CD4-positive, alpha-beta memory T cell (primary cell): ENCODE data around the gene SLCO3A1. TPM values are rescaled to one million over a fixed set of nuclear protein-coding genes. Genes with fewer than 3 reads are reported as not detected.
A peak's percentile ranks its signal among the peaks of the same experiment; 100 is the strongest.

ENCODE experiments used
- CTCF ChIA-PET: fragments of 350-600 bp; sonication (Branson Sonifier 250); formaldehyde crosslinking; loops from one replicate; lab custom pipeline; 2021; ENCODE audit warnings: inconsistent platforms; ENCODE audit not compliant: partially characterized antibody; lab: Charles Lee
- POLR2A ChIA-PET: fragments of 350-600 bp; sonication (Branson Sonifier 250); formaldehyde crosslinking; loops from one replicate; lab custom pipeline; 2021; ENCODE audit not compliant: partially characterized antibody; lab: Charles Lee
- DNase-seq, 5 donors: peaks; one replicate each; pipeline versions ENCODE4 v3.0.0 to v3.0.0-alpha.2; 2020 to 2022; ENCODE audit warnings: mixed read lengths in 1 of 5
- H3K27ac ChIP-seq: one replicate; pipeline ENCODE4 v1.7.0; 2013; ENCODE audit warnings: low read depth, low read length
- H3K27me3 ChIP-seq: 2 replicates; pipeline ENCODE4 v1.7.0; 2013; ENCODE audit warnings: mild to moderate bottlenecking, low read length, moderate library complexity; ENCODE audit not compliant: insufficient read depth
- H3K36me3 ChIP-seq: 2 replicates; pipeline ENCODE4 v1.7.0; 2013; ENCODE audit warnings: mild to moderate bottlenecking, low read length, moderate library complexity; ENCODE audit not compliant: insufficient read depth
- H3K4me1 ChIP-seq: 2 replicates; pipeline ENCODE4 v1.7.0; 2013; ENCODE audit warnings: mild to moderate bottlenecking, low read length, moderate library complexity; ENCODE audit not compliant: insufficient read depth
- H3K4me3 ChIP-seq, 2 donors: one replicate each; pipeline ENCODE4 v1.7.0; 2013; ENCODE audit warnings: low read length in 2 of 2, mild to moderate bottlenecking in 1 of 2
- H3K9me3 ChIP-seq, 2 donors: one replicate each; pipeline ENCODE4 v1.7.0; 2013; ENCODE audit warnings: low read length in 2 of 2, control low read depth in 1 of 2; ENCODE audit not compliant: control insufficient read depth in 1 of 2
- H3K27ac Mint-ChIP-seq, 7 donors: one replicate each; pipeline ENCODE4 v1.8.0; 2020 to 2021; ENCODE audit warnings: mixed read lengths in 7 of 7, mild to moderate bottlenecking in 6 of 7, inconsistent platforms in 3 of 7, moderate library complexity in 3 of 7
- H3K27me3 Mint-ChIP-seq, 2 donors: one replicate each; pipeline ENCODE4 v1.8.0; 2020 to 2021; ENCODE audit warnings: mixed read lengths in 2 of 2
- H3K36me3 Mint-ChIP-seq, 2 donors: one replicate each; pipeline ENCODE4 v1.8.0; 2020 to 2021; ENCODE audit warnings: mixed read lengths in 2 of 2, inconsistent platforms in 1 of 2, mild to moderate bottlenecking in 1 of 2
- H3K4me1 Mint-ChIP-seq, 4 donors: one replicate each; pipeline ENCODE4 v1.8.0; 2020 to 2021; ENCODE audit warnings: mixed read lengths in 4 of 4, mild to moderate bottlenecking in 1 of 4
- H3K4me3 Mint-ChIP-seq, 8 donors: one replicate each; pipeline ENCODE4 v1.8.0; 2020 to 2021; ENCODE audit warnings: mixed read lengths in 8 of 8, mild to moderate bottlenecking in 7 of 8, moderate library complexity in 6 of 8, inconsistent platforms in 3 of 8
- H3K9me3 Mint-ChIP-seq, 8 donors: one replicate each; pipeline ENCODE4 v1.8.0; 2020 to 2021; ENCODE audit warnings: mixed read lengths in 8 of 8, mild to moderate bottlenecking in 5 of 8, inconsistent platforms in 3 of 8, moderate library complexity in 1 of 8
- intact Hi-C: fragments of 100-400 bp; cut with micrococcal nuclease; formaldehyde crosslinking; loops from one replicate; pipeline ENCODE4 v1.15.1; 2023
- polyA plus RNA-seq, 2 donors: library from polyadenylated mRNA; unstranded; fragments of 300-500 nt; fragmentation: Illumina TruSeq; gene quantifications; one replicate each; pipeline ENCODE4 v1.2.3, GENCODE V29; 2021
- total RNA-seq, 2 experiments: library from RNA; stranded (reverse); gene quantifications; one replicate each; pipeline ENCODE4 v1.2.3, GENCODE V29; 2021

SLCO3A1 gene
- total and polyA plus RNA-seq, 4 experiments from 2014 or later: 30.9 to 61.3 (median 31.9) TPM

GRCh38 chr15:91882858-91883586 lies 29.5 kb downstream of the SLCO3A1 start:
- CTCF ChIA-PET: no interaction called here
- POLR2A ChIA-PET: no interaction called here
- Mint-ChIP-seq H3K9me3 (no peaks in the 10 kb centered on the region), H3K4me3 (no peak overlapping the region), H3K36me3 (peaks cover 19 to 29% of the 10 kb centered on the region in 2 donors), H3K27ac (no peak overlapping the region), H3K27me3 (no peaks in the 10 kb centered on the region), H3K4me1 (peaks cover 39 to 70% (median 49%) of the 10 kb centered on the region in 4 donors)
- Histone ChIP-seq H3K4me3 (no peak overlapping the region), H3K36me3 (no peaks in the 10 kb centered on the region), H3K27me3 (no peaks in the 10 kb centered on the region), H3K9me3 (no peaks in the 10 kb centered on the region), H3K27ac (no peak overlapping the region), H3K4me1 (peaks cover 18% of the 10 kb centered on the region)
- intact Hi-C loops: no loop called here
- DNase-seq: no peak

- H3K27me3 ChIP-seq: no peaks in the 10 kb centered on the region
- POLR2A ChIA-PET: no interaction called here
- H3K4me1 Mint-ChIP-seq: peaks cover 40 to 76% (median 49%) of the 10 kb centered on the region in 4 donors
- peaks cover 12 to 23% of the 10 kb centered on the region in 2 donors for H3K36me3 Mint-ChIP-seq
- no peaks in the 10 kb centered on the region for H3K36me3 ChIP-seq
- H3K27ac Mint-ChIP-seq: no peak overlapping the region
- intact Hi-C loops: no loop called here
- H3K27ac ChIP-seq: no peak overlapping the region
- H3K4me3 Mint-ChIP-seq: no peak overlapping the region
- no peaks in the 10 kb centered on the region for H3K9me3 ChIP-seq
- H3K4me1 ChIP-seq: peaks cover 21% of the 10 kb centered on the region
- H3K9me3 Mint-ChIP-seq: no peaks in the 10 kb centered on the region
- DNase-seq: no peak
- no peak overlapping the region for H3K4me3 ChIP-seq
- CTCF ChIA-PET: interaction anchor here (1.5 kb wide), 1 partner anchor 178 kb away, joined by 3 read pairs; no protein-coding TSS in a partner anchor
- no peaks in the 10 kb centered on the region for H3K27me3 Mint-ChIP-seq
Observed at GRCh38 chr15:91884606-91885005, 31.1 kb downstream of the SLCO3A1 start.

- ChIA-PET POLR2A (interaction anchor here (0.5 kb wide), 1 partner anchor 932 kb away, joined by 3 read pairs; no protein-coding TSS in a partner anchor), CTCF (interaction anchor here (1.5 kb wide), 1 partner anchor 179 kb away, joined by 3 read pairs; no protein-coding TSS in a partner anchor)
- peaks cover 10 to 20% of the 10 kb centered on the region in 2 donors for H3K36me3 Mint-ChIP-seq
- Histone ChIP-seq H3K4me3 (no peak overlapping the region), H3K4me1 (peaks cover 21% of the 10 kb centered on the region), H3K36me3 (no peaks in the 10 kb centered on the region), H3K9me3 (no peaks in the 10 kb centered on the region), H3K27ac (no peak overlapping the region), H3K27me3 (no peaks in the 10 kb centered on the region)
- DNase-seq: no peak
- H3K4me1 Mint-ChIP-seq: peaks cover 38 to 76% (median 47%) of the 10 kb centered on the region in 4 donors
- peak overlapping the region in 1 of 7 donors; percentile 24 for H3K27ac Mint-ChIP-seq
- no peaks in the 10 kb centered on the region for H3K9me3 Mint-ChIP-seq
- intact Hi-C loops: no loop called here
- no peak overlapping the region for H3K4me3 Mint-ChIP-seq
- no peaks in the 10 kb centered on the region for H3K27me3 Mint-ChIP-seq
Observed at GRCh38 chr15:91885054-91885453, 31.5 kb downstream of the SLCO3A1 start.

- Histone ChIP-seq H3K36me3 (no peaks in the 10 kb centered on the region), H3K27me3 (no peaks in the 10 kb centered on the region), H3K27ac (no peak overlapping the region), H3K4me3 (no peak overlapping the region), H3K9me3 (no peaks in the 10 kb centered on the region), H3K4me1 (peaks cover 17% of the 10 kb centered on the region)
- no peak overlapping the region for H3K27ac Mint-ChIP-seq
- POLR2A ChIA-PET: interaction anchor here (0.5 to 1.1 kb wide), 2 partner anchors 10 to 932 kb away, joined by 3 read pairs; no protein-coding TSS in a partner anchor
- H3K4me1 Mint-ChIP-seq: peaks cover 34 to 74% (median 46%) of the 10 kb centered on the region in 4 donors
- peak overlapping the region in 2 of 8 donors; percentile 34 to 39 for H3K4me3 Mint-ChIP-seq
- H3K36me3 Mint-ChIP-seq: peaks cover 10 to 22% of the 10 kb centered on the region in 2 donors
- no peaks in the 10 kb centered on the region for H3K27me3 Mint-ChIP-seq
- no peaks in the 10 kb centered on the region for H3K9me3 Mint-ChIP-seq
- CTCF ChIA-PET: interaction anchor here (1.0 to 1.5 kb wide), 3 partner anchors 19 to 179 kb away, joined by 3 read pairs; no protein-coding TSS in a partner anchor
- intact Hi-C loops: no loop called here
- DNase-seq: no peak
Observed at GRCh38 chr15:91885714-91886270, 32.3 kb downstream of the SLCO3A1 start.

GRCh38 chr15:91886878-91887277 lies 33.4 kb downstream of the SLCO3A1 start:
- intact Hi-C loops: no loop called here
- POLR2A ChIA-PET: interaction anchor here (1.1 kb wide), 1 partner anchor 9 kb away, joined by 3 read pairs; no protein-coding TSS in a partner anchor

GRCh38 chr15:91887321-91887720 lies 33.8 kb downstream of the SLCO3A1 start:
- Mint-ChIP-seq H3K4me1 (peaks cover 30 to 69% (median 43%) of the 10 kb centered on the region in 4 donors), H3K4me3 (peak overlapping the region in 1 of 8 donors; percentile 24), H3K27me3 (no peaks in the 10 kb centered on the region), H3K36me3 (peaks cover 16 to 21% of the 10 kb centered on the region in 2 donors), H3K27ac (peak overlapping the region in 2 of 7 donors; percentile 15 to 77), H3K9me3 (peaks cover 0 to under 1% (median 0%) of the 10 kb centered on the region in 8 donors)
- CTCF ChIA-PET: interaction anchor here (1.2 to 1.7 kb wide), 2 partner anchors 24 to 33 kb away, joined by 3 to 4 read pairs; no protein-coding TSS in a partner anchor
- peaks cover 14% of the 10 kb centered on the region for H3K4me1 ChIP-seq
- no peaks in the 10 kb centered on the region for H3K9me3 ChIP-seq
- H3K36me3 ChIP-seq: no peaks in the 10 kb centered on the region
- DNase-seq: no peak
- no peaks in the 10 kb centered on the region for H3K27me3 ChIP-seq
- no peak overlapping the region for H3K4me3 ChIP-seq
- intact Hi-C loops: no loop called here
- POLR2A ChIA-PET: no interaction called here
- H3K27ac ChIP-seq: no peak overlapping the region

More at GRCh38 chr15:91886878-91887277, 33.4 kb downstream of the SLCO3A1 start:
- H3K27ac ChIP-seq: no peak overlapping the region
- Mint-ChIP-seq H3K27ac (peak overlapping the region in 1 of 7 donors; percentile 15), H3K9me3 (no peaks in the 10 kb centered on the region), H3K4me1 (peaks cover 32 to 69% (median 43%) of the 10 kb centered on the region in 4 donors), H3K27me3 (no peaks in the 10 kb centered on the region), H3K4me3 (no peak overlapping the region), H3K36me3 (peaks cover 15 to 20% of the 10 kb centered on the region in 2 donors)
- no peaks in the 10 kb centered on the region for H3K36me3 ChIP-seq
- no peak overlapping the region for H3K4me3 ChIP-seq
- H3K9me3 ChIP-seq: no peaks in the 10 kb centered on the region
- CTCF ChIA-PET: interaction anchor here (0.8 to 1.2 kb wide), 2 partner anchors 33 to 69 kb away, joined by 3 read pairs; no protein-coding TSS in a partner anchor
- H3K4me1 ChIP-seq: peaks cover 14% of the 10 kb centered on the region
- DNase-seq: no peak
- no peaks in the 10 kb centered on the region for H3K27me3 ChIP-seq

GRCh38 chr15:91887921-91888373 lies 34.4 kb downstream of the SLCO3A1 start:
- Mint-ChIP-seq H3K4me3 (no peak overlapping the region), H3K27me3 (no peaks in the 10 kb centered on the region), H3K36me3 (peaks cover 21 to 23% of the 10 kb centered on the region in 2 donors), H3K4me1 (peaks cover 32 to 68% (median 43%) of the 10 kb centered on the region in 4 donors), H3K9me3 (peaks cover 0 to 6% (median 0%) of the 10 kb centered on the region in 8 donors), H3K27ac (peak overlapping the region in 1 of 7 donors; percentile 2)
- DNase-seq: no peak
- POLR2A ChIA-PET: no interaction called here
- Histone ChIP-seq H3K27ac (no peak overlapping the region), H3K27me3 (no peaks in the 10 kb centered on the region), H3K36me3 (no peaks in the 10 kb centered on the region), H3K9me3 (no peaks in the 10 kb centered on the region), H3K4me3 (no peak overlapping the region), H3K4me1 (peaks cover 14% of the 10 kb centered on the region)
- CTCF ChIA-PET: interaction anchor here (1.6 to 1.7 kb wide), 3 partner anchors 25 to 192 kb away, joined by 3 to 10 read pairs (median 4); no protein-coding TSS in a partner anchor
- intact Hi-C loops: no loop called here
